Measurements from ENCODE around the gene RALGPS1.

RALGPS1 gene

DNA sequence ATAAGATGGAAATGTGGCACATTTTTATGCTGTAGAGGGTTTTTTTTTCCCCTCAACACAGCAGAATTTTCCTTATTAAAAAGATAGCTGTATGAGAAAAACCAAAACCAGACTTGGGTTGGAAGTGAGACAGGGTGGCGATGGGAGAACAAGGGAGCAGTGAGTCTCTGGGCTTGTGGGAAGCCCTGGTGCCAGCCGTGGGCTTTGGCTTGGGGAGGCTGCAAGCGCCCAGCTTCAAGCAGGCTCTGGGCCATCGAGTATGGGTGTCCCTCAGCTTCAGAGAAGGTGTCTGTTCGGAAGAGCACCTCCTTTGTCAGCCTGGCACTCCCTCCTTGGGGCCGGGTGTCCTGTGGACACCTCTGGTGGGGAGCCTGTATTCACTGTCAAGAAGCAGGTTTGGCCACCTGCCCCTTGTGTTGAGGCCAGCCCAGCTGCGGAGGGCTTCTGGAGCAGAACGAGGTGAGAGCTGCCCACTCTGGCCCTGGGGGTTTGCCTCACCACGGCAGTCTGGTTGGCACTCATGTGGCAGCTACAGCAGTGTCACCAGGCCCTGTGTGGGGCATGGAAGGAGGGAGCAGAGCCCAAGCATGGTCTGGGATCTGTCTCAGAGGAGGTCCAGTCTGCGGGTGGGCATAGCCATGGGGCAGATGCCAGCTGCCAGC lies 245.5 kb downstream of the RALGPS1 start:
- TF ChIP-seq, protein P1, sequence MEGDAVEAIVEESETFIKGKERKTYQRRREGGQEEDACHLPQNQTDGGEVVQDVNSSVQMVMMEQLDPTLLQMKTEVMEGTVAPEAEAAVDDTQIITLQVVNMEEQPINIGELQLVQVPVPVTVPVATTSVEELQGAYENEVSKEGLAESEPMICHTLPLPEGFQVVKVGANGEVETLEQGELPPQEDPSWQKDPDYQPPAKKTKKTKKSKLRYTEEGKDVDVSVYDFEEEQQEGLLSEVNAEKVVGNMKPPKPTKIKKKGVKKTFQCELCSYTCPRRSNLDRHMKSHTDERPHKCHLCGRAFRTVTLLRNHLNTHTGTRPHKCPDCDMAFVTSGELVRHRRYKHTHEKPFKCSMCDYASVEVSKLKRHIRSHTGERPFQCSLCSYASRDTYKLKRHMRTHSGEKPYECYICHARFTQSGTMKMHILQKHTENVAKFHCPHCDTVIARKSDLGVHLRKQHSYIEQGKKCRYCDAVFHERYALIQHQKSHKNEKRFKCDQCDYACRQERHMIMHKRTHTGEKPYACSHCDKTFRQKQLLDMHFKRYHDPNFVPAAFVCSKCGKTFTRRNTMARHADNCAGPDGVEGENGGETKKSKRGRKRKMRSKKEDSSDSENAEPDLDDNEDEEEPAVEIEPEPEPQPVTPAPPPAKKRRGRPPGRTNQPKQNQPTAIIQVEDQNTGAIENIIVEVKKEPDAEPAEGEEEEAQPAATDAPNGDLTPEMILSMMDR (conservative IDR thresholded peaks at IDR 0.05; ENCODE audit: low read depth, low read length) = no peak
- no peak overlapping the region for H3K4me3 ChIP-seq (ENCODE audit: low read length)
- no peak for DNase-seq (ENCODE audit: low read depth)

DNA sequence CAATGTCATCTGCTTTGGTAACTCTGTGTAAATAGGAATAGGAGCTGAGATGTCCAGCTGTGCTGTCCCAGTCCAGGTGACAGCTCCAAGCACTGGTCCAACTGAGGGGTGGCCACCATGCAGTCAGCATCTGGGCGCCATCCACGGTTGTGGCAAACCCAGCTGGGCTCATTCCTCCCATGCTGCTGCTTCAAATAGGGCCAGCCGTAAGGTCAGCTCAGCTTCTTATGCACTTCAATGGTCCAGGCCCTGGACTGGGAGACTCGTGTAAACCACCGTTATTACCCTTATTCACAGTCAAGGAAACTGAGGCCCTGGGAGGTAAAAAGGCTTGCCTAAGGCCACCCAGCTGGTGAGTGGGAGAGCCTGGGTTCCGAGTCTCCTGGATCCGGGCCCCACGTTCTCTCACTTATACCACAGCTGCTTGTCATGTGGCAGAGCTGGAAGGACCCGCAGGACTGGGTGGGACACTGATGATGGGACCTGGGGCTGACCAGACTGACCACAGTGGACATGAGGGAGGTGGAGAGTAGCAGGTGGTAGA lies 246.6 kb downstream of the RALGPS1 start:
- DNase-seq (ENCODE audit: low read depth) = no peak
- TF ChIP-seq, protein P1 (conservative IDR thresholded peaks at IDR 0.05; ENCODE audit: low read depth, low read length) = no peak
- no peak overlapping the region for H3K4me3 ChIP-seq (ENCODE audit: low read length)

DNA sequence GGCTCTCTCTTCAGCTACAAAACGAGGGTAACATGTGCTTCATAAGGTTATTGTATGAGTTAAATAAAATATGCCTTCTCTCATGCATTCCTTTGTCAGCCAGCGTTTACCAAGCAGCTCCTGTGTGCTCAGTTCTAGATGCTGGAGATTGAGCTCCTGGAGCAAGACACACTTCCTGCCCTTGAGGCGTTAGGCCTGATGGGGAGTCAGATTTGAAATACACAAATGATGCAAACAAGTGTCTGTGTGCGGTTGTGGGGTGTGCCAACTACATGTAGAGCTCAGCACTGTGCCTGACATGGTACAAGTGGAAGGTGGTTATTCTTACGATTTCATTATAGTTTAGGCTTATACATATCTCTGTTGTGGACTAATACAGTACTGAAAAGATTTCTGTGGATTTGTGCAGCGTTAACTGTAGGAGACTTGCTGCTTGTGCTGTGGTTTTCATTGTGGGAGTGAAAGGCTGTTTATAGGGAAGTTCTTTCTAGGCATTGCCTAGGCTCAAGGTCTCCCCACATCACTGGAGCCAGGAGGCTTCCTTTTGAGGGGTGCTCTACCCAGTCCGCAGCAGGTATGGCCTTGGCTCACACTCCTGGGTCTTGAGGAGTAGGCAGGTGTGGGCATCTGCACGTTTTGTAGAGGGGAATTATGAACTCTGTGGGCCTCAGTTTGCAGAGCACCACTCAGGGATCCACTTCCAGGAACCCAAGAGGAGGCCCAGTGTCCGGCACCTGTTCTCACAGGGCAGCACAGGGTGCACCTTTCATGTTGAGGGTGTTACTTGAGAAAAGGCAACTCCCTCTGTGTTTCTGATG lies 247.7 kb downstream of the RALGPS1 start:
- TF ChIP-seq, protein P1 (conservative IDR thresholded peaks at IDR 0.05; ENCODE audit: low read depth, low read length) = no peak
- H3K4me3 ChIP-seq (ENCODE audit: low read length) = no peak overlapping the region
- no peak for DNase-seq (ENCODE audit: low read depth)

DNA sequence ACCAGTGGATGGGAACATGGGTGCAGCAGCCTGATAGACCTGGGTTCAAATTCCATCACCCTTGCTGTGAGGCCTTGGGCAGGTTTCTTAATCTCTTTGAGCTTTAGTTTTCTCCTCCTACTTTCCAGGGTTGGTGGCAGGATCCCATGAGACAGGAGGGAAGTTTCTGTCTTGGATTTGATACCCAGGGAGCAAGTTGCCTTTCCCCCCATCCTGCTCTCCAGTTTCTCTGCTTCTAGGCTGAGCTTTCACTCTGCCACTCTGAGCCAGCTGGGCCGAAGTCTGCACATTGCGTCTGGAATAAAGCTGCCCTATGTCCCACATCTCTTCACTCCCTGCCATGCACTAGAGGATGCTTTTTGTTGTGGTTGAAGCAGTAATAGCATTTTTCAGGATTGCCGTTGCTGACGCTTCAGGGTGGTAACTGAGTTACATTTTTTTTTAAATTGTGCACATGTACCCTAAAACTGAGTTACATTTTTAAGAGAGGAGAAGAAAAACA lies 248.3 kb downstream of the RALGPS1 start:
- TF ChIP-seq, protein P1 (conservative IDR thresholded peaks at IDR 0.05; ENCODE audit: low read depth, low read length) = no peak
- DNase-seq (ENCODE audit: low read depth) = no peak
- no peak overlapping the region for H3K4me3 ChIP-seq (ENCODE audit: low read length)

DNA sequence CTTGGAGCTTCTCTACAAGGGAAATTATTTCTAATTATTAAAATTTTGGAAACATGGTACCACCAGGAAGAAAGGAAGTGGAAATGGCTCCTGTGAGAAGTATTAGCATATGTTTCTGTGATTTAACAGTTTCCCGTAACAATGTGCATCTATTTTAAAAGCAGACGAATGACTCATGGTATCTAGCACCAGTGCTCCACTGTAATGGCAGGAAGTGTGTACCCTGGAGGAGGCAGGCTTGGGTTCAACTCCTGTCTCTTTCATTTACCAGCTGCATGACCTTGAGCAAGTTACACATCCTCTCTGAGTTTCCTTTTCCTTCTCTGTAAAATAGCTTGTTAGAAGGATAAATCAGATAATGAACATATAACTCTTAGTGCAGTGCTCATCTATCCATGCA lies 248.8 kb downstream of the RALGPS1 start:
- H3K4me3 ChIP-seq (ENCODE audit: low read length) = no peak overlapping the region
- TF ChIP-seq, protein P1 (conservative IDR thresholded peaks at IDR 0.05; ENCODE audit: low read depth, low read length) = no peak
- no peak for DNase-seq (ENCODE audit: low read depth)

DNA sequence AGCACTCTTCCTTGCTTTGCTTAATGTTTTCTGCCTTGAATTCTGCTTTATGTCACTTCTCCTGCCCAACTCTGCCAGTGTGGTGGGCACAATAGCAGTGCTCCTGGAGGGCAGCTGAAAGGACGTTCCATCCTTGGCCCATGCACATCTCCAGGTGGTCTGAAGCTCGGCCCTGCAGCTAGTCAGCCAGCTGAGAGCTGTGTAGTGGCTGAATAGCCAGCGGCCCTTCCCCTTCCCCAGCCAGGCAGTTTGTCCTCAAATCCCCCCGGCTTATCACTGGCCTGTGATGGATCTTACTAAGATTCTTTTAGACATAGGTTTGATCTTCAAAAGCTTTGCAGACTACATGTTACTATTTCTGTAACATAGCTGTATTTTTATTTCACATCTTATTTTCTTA lies 250.5 kb downstream of the RALGPS1 start:
- no peak overlapping the region for H3K4me3 ChIP-seq (ENCODE audit: low read length)
- TF ChIP-seq, protein P1 (conservative IDR thresholded peaks at IDR 0.05; ENCODE audit: low read depth, low read length) = no peak
- DNase-seq (ENCODE audit: low read depth) = no peak

All from retinal pigment epithelial cell (primary cell).